ENCODE results near the gene NUP93. TPM values are rescaled to one million over a fixed set of nuclear protein-coding genes. Genes with fewer than 3 reads are reported as not detected.
A peak's percentile ranks its signal among the peaks of the same experiment; 100 is the strongest.

The NUP93 gene
- total and polyA plus RNA-seq, 4 donors, result 27.4 to 59.9 (median 51.2) TPM

DNA sequence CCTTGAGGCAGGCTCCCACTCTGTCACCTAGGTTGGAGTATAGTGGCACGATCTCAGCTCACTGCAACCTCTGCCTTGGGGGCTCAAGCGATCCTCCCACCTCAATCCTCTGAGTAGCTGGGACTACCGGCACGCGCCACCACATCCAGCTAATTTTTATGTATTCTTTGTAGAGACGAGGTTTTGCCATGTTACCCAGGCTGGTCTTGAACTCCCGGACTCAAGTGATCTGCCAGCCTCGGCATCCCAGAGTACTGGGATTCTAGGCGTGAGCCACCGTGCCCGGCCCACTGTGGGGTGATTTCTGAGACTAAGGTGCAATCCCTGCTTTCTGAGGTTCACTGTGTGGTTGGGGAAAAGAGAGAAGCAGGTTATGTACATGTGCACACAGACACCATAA, 123.0 kb downstream of the NUP93 start:
- Histone ChIP-seq H3K9ac (ENCODE audit: insufficient read depth in 1 of 2, low read length in 2 of 2) (no peak overlapping the region), H3K27me3 (ENCODE audit: control insufficient read depth in 3 of 3, insufficient read depth in 3 of 3, low read length in 2 of 3) (no peaks in the 10 kb centered on the region), H3K4me3 (no peak overlapping the region), H3K9me3 (ENCODE audit: control insufficient read depth in 4 of 4, insufficient read depth in 3 of 4, low read length in 3 of 4) (no peaks in the 10 kb centered on the region), H3K36me3 (ENCODE audit: control insufficient read depth in 4 of 4, insufficient read depth in 4 of 4, low read length in 4 of 4) (no peaks in the 10 kb centered on the region), H3K27ac (ENCODE audit: low read depth in 1 of 2, low read length in 1 of 2) (no peak overlapping the region), H3K4me1 (ENCODE audit: control insufficient read depth in 5 of 5, insufficient read depth in 5 of 5, low read length in 5 of 5) (peaks cover 0 to 29% (median 28%) of the 10 kb centered on the region in 5 donors)
- DNase-seq, result no peak
- ATAC-seq (ENCODE audit: insufficient read depth, low FRiP score), result no peak
- TF ChIP-seq, protein P1, sequence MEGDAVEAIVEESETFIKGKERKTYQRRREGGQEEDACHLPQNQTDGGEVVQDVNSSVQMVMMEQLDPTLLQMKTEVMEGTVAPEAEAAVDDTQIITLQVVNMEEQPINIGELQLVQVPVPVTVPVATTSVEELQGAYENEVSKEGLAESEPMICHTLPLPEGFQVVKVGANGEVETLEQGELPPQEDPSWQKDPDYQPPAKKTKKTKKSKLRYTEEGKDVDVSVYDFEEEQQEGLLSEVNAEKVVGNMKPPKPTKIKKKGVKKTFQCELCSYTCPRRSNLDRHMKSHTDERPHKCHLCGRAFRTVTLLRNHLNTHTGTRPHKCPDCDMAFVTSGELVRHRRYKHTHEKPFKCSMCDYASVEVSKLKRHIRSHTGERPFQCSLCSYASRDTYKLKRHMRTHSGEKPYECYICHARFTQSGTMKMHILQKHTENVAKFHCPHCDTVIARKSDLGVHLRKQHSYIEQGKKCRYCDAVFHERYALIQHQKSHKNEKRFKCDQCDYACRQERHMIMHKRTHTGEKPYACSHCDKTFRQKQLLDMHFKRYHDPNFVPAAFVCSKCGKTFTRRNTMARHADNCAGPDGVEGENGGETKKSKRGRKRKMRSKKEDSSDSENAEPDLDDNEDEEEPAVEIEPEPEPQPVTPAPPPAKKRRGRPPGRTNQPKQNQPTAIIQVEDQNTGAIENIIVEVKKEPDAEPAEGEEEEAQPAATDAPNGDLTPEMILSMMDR (IDR thresholded peaks at IDR 0.05; ENCODE audit: control extremely low read depth, extremely low read depth), result no peak
- WGBS, 2 donors, result 97 to 98% methylated on average over 11 of the region's 11 CpGs

DNA sequence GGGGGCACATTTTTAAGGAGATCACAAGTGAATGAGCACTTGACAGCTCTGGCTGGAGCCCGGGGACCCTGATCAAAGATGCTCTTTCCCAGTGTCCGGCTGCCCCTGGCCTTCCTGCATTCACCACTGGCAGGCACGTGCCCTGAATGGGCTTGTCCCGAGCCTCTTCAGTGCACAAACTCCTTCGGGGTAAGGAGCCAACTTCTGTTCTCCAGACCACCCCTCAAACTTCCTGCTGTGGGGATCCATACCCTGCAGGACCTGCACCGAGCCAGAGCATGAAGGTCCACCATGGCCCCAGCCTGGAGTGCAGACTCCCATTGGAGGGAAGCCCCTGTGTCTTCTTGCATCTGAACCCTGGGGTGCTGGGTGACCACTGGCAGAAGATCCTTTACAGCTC, 125.3 kb downstream of the NUP93 start:
- H3K36me3 ChIP-seq (ENCODE audit: control insufficient read depth in 4 of 4, insufficient read depth in 4 of 4, low read length in 4 of 4), result no peaks in the 10 kb centered on the region
- no peaks in the 10 kb centered on the region for H3K9me3 ChIP-seq (ENCODE audit: control insufficient read depth in 4 of 4, insufficient read depth in 3 of 4, low read length in 3 of 4)
- no peak overlapping the region for H3K27ac ChIP-seq (ENCODE audit: low read depth in 1 of 2, low read length in 1 of 2)
- DNase-seq (no peak), ATAC-seq (ENCODE audit: insufficient read depth, low FRiP score) (no peak)
- no peak overlapping the region for H3K9ac ChIP-seq (ENCODE audit: insufficient read depth in 1 of 2, low read length in 2 of 2)
- H3K4me3 ChIP-seq, result no peak overlapping the region
- peaks cover 0 to 10% (median 8%) of the 10 kb centered on the region in 5 donors for H3K4me1 ChIP-seq (ENCODE audit: control insufficient read depth in 5 of 5, insufficient read depth in 5 of 5, low read length in 5 of 5)
- TF ChIP-seq, protein P1 (IDR thresholded peaks at IDR 0.05; ENCODE audit: control extremely low read depth, extremely low read depth), result no peak
- WGBS, 2 donors, result 95% methylated on average over 6 of the region's 6 CpGs
- no peaks in the 10 kb centered on the region for H3K27me3 ChIP-seq (ENCODE audit: control insufficient read depth in 3 of 3, insufficient read depth in 3 of 3, low read length in 2 of 3)

GRCh38 chr16:56855946-56856345, 126.0 kb downstream of the NUP93 start:
- H3K27ac ChIP-seq (ENCODE audit: low read depth in 1 of 2, low read length in 1 of 2), result no peak overlapping the region
- peaks cover 0 to 10% (median 10%) of the 10 kb centered on the region in 5 donors for H3K4me1 ChIP-seq (ENCODE audit: control insufficient read depth in 5 of 5, insufficient read depth in 5 of 5, low read length in 5 of 5)
- H3K9ac ChIP-seq (ENCODE audit: insufficient read depth in 1 of 2, low read length in 2 of 2), result peak overlapping the region in 1 of 2 donors; percentile 28
- H3K4me3 ChIP-seq, result no peak overlapping the region
- ATAC-seq (ENCODE audit: insufficient read depth, low FRiP score), result no peak
- no peaks in the 10 kb centered on the region for H3K36me3 ChIP-seq (ENCODE audit: control insufficient read depth in 4 of 4, insufficient read depth in 4 of 4, low read length in 4 of 4)
- 73 to 82% methylated on average over 4 of the region's 4 CpGs for WGBS, 2 donors
- no peaks in the 10 kb centered on the region for H3K9me3 ChIP-seq (ENCODE audit: control insufficient read depth in 4 of 4, insufficient read depth in 3 of 4, low read length in 3 of 4)
- no peak for DNase-seq
- no peaks in the 10 kb centered on the region for H3K27me3 ChIP-seq (ENCODE audit: control insufficient read depth in 3 of 3, insufficient read depth in 3 of 3, low read length in 2 of 3)
- TF ChIP-seq, protein P1 (IDR thresholded peaks at IDR 0.05; ENCODE audit: control extremely low read depth, extremely low read depth), result no peak

GRCh38 chr16:56856876-56857447, 127.0 kb downstream of the NUP93 start:
- Histone ChIP-seq H3K9me3 (ENCODE audit: control insufficient read depth in 4 of 4, insufficient read depth in 3 of 4, low read length in 3 of 4) (no peaks in the 10 kb centered on the region), H3K4me1 (ENCODE audit: control insufficient read depth in 5 of 5, insufficient read depth in 5 of 5, low read length in 5 of 5) (peaks cover 0 to 20% (median 13%) of the 10 kb centered on the region in 5 donors), H3K27me3 (ENCODE audit: control insufficient read depth in 3 of 3, insufficient read depth in 3 of 3, low read length in 2 of 3) (no peaks in the 10 kb centered on the region), H3K36me3 (ENCODE audit: control insufficient read depth in 4 of 4, insufficient read depth in 4 of 4, low read length in 4 of 4) (no peaks in the 10 kb centered on the region), H3K27ac (ENCODE audit: low read depth in 1 of 2, low read length in 1 of 2) (no peak overlapping the region), H3K4me3 (no peak overlapping the region), H3K9ac (ENCODE audit: insufficient read depth in 1 of 2, low read length in 2 of 2) (no peak overlapping the region)
- WGBS, 2 donors, result 68 to 73% methylated on average over 6 of the region's 6 CpGs
- no peak for ATAC-seq (ENCODE audit: insufficient read depth, low FRiP score)
- TF ChIP-seq, protein P1 (IDR thresholded peaks at IDR 0.05; ENCODE audit: control extremely low read depth, extremely low read depth), result no peak
- no peak for DNase-seq
